C4-2B (cell line): Measurements from ENCODE around the gene TMEM151A.

Experiments used
- ZFX ChIP-seq: fragments of 450-650 bp; IDR thresholded peaks from 2 replicates; pipeline ENCODE4 v1.6.1; 2017
- TF ChIP-seq, protein P1 (sequence below): fragments of 450-650 bp; conservative IDR thresholded peaks from 2 replicates; pipeline ENCODE4 v1.5.1; 2017; ENCODE audit warnings: mild to moderate bottlenecking

DNA sequence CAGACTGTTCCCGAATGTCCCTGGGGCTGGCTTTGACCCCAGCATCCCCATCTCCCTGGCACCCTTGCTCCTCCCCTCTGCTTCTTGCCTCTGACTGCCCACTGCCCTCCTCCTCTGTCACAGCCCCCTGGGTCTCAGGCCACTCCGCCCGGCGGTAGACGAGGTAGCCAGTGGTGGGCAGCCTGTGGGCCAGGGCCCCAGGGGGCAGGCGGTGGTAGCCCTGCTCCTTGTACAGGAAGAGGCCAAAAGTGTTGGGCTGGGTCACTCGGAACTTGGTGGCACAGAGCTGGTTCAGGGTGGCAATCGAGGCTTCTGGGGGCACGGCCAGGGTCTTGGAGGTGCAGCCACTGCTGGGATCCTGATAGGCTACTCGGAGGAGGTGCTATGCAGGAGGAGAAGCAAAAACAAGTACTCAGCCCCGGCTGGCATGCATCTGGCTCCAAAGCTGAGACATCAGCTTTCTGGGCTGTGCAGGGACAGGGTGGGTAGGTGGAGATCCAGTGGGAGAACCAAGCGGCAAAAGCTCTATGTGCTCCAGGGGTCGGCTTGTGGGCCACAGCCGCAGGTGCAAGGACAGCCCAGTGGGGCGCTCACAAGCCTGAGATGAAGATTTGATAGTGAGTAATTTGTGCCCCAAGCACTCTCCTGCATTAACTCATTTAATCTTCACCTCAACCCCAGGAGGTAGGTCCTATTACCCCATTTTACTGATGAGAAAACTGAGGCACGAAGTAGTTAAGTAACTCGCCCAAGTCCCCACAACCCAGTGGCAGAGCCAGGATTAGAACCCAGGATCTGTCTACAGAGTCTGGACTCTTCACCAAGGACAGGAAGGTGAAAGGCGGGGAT is 40.9 kb downstream of the TMEM151A start:
- TF ChIP-seq, protein P1, sequence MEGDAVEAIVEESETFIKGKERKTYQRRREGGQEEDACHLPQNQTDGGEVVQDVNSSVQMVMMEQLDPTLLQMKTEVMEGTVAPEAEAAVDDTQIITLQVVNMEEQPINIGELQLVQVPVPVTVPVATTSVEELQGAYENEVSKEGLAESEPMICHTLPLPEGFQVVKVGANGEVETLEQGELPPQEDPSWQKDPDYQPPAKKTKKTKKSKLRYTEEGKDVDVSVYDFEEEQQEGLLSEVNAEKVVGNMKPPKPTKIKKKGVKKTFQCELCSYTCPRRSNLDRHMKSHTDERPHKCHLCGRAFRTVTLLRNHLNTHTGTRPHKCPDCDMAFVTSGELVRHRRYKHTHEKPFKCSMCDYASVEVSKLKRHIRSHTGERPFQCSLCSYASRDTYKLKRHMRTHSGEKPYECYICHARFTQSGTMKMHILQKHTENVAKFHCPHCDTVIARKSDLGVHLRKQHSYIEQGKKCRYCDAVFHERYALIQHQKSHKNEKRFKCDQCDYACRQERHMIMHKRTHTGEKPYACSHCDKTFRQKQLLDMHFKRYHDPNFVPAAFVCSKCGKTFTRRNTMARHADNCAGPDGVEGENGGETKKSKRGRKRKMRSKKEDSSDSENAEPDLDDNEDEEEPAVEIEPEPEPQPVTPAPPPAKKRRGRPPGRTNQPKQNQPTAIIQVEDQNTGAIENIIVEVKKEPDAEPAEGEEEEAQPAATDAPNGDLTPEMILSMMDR: no peak
- no peak for TF ChIP-seq ZFX
